D721Med (cell line): ENCODE data around the gene CTDP1.

Experiments used
- DNase-seq: peaks from one replicate; pipeline ENCODE4 v3.0.0; 2011; ENCODE audit warnings: low spot score; ENCODE audit not compliant: insufficient read length
- FAIRE-seq: peaks from 2 replicates; lab custom pipeline; 2011; peaks lifted over from hg19 to GRCh38; lab: Jason Lieb, UNC
- TF ChIP-seq, protein P1 (sequence below): IDR thresholded peaks from 2 replicates; pipeline ENCODE4 v1.5.1; 2012; ENCODE audit warnings: mild to moderate bottlenecking, control low read depth; ENCODE audit not compliant: insufficient read depth; ENCODE audit errors: missing control alignments

CTDP1 gene

DNA sequence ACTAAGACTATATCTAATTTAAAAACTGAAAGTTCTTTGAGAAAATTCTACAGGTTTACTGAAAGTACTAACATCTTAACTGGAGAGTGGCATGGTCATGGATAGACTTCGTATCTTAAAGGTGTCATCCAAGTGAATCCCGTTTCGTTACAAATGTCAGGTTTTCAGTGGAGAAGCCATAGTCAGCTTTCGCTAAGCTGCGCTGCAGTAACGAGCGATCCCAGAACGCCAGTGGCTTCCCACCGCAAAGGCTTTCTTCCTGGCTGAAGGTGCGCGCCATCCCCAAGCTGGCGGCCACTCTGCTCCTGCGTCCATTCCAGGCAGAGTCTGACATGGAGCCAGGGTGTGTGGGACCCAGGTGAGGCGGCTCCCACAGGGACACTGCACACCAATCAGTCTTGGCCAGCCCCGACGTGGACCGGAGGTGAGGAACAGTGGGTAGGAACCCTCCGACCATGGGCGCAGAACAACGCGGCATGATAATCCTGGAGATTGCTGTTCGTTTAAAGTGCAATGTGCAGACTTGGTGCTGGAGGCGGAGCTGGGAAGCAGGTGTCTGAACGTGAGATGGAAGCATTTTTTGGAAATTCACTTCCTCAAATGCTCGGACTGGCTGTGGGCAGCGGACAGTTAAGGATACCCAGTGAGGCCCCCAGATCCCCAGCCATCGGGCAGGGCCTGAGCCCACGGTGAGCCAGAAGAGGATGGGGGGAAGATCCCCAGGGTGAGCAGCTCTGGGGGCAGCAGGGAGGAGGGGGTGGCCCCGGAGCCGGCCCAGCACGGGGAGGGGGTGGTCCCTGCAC, 90.3 kb downstream of the CTDP1 start:
- DNase-seq = no peak
- TF ChIP-seq, protein P1, sequence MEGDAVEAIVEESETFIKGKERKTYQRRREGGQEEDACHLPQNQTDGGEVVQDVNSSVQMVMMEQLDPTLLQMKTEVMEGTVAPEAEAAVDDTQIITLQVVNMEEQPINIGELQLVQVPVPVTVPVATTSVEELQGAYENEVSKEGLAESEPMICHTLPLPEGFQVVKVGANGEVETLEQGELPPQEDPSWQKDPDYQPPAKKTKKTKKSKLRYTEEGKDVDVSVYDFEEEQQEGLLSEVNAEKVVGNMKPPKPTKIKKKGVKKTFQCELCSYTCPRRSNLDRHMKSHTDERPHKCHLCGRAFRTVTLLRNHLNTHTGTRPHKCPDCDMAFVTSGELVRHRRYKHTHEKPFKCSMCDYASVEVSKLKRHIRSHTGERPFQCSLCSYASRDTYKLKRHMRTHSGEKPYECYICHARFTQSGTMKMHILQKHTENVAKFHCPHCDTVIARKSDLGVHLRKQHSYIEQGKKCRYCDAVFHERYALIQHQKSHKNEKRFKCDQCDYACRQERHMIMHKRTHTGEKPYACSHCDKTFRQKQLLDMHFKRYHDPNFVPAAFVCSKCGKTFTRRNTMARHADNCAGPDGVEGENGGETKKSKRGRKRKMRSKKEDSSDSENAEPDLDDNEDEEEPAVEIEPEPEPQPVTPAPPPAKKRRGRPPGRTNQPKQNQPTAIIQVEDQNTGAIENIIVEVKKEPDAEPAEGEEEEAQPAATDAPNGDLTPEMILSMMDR = no peak
- FAIRE-seq = no peak

DNA sequence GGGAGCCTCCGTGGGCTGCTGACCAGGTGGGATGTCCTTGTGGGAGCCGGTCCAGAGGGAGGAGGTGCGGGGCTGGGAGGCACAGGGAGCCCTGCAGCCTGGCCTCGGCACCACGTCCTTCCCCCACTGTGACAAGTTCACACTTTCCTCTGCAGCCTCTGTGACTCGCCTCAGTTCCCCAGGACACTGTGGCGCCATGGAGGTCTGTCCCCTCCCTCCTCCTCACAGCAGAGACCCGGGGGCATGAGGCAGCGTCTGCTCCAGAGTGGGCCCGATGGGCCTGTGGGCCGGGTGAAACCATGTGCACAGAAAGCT, 90.9 kb downstream of the CTDP1 start:
- no peak for DNase-seq

DNA sequence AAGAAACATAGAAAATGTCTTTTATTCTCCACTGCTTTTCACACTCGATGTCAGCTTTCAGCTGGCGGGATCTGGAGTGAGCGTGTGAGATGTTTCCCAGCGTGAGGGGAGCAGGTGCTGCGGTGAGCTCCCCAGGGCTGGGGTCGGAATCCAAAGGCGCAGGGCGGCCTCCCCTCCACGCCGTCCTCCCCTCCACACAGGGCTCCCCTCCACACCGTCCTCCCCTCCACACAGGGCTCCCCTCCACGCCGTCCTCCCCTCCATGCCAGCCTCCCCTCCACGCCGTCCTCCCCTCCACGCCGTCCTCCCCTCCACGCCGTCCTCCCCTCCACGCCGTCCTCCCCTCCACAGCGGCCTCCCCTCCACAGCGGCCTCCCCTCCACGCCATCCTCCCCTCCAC, 91.2 kb downstream of the CTDP1 start:
- DNase-seq (no peak), FAIRE-seq (no peak)
- TF ChIP-seq, protein P1 = no peak

More for the DNA sequence above, 90.9 kb downstream of the CTDP1 start:
- TF ChIP-seq, protein P1 = no peak
- no peak for FAIRE-seq

DNA sequence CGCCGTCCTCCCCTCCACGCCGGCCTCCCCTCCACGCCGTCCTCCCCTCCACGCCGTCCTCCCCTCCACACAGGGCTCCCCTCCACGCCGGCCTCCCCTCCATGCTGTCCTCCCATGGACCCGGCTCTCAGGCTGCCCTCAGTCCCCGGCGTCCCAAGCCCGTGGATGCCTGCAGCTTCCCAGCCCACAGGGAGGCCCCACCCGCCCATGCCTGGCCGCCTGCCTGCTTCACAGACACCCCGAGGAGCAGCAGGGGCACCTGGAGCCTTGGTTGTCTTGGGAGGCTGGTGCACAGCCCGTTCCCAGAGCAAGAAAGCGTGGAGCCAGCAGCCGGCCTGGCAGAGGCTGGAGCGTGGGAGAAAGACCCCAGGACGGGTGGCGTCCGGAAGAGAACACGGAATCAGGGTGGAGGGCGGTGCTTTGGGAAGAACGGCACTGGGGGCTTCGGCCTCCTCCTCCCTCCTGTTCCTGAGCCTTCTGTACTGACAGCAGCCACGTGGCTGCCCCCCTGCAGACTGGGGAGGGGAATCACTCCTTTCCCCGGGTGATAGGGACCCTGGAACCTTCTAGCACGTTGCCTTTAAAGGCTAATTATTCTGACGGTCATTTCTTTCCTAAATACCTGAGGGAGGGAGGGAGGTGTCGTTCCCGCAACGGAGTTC, 92.0 kb downstream of the CTDP1 start:
- DNase-seq (no peak), FAIRE-seq (no peak)
- TF ChIP-seq, protein P1 = no peak

DNA sequence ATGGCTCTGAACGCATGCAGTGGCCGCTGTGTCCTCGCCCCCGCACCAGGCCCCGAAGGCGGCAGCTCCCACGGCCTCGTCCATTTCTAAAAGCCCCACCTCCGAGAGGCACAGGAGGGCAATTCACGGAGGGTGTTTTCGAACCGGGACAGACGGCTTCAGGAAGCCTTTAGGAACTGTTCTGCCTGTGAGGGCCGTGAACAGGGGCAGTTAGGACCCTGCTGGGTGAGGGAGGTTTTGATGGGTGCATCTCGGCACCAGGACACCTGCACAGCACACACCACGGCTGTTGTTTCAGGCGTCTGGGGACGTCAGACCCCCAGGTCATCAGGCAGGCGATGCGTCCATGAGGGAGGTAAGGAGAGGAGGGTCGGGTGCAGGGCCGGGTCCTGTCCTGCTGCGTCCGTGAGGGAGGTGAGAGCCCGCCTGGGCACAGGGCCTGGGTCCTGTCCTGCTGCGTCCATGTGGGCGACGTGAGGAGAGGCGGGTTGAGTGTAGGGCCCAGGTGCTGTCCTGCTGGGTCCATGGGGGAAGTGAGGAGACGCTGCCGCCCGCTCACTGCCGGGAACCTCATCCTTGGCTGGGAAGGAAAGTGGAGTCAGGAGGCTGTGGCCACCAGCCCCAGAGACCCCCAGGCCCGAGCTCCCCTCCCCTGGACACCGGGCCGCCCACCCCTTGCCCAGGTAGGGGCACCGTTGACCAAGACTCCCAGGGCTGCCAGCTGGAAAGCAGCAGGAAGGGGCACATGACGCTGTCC, 92.7 kb downstream of the CTDP1 start:
- TF ChIP-seq, protein P1 = no peak
- DNase-seq = no peak
- no peak for FAIRE-seq

DNA sequence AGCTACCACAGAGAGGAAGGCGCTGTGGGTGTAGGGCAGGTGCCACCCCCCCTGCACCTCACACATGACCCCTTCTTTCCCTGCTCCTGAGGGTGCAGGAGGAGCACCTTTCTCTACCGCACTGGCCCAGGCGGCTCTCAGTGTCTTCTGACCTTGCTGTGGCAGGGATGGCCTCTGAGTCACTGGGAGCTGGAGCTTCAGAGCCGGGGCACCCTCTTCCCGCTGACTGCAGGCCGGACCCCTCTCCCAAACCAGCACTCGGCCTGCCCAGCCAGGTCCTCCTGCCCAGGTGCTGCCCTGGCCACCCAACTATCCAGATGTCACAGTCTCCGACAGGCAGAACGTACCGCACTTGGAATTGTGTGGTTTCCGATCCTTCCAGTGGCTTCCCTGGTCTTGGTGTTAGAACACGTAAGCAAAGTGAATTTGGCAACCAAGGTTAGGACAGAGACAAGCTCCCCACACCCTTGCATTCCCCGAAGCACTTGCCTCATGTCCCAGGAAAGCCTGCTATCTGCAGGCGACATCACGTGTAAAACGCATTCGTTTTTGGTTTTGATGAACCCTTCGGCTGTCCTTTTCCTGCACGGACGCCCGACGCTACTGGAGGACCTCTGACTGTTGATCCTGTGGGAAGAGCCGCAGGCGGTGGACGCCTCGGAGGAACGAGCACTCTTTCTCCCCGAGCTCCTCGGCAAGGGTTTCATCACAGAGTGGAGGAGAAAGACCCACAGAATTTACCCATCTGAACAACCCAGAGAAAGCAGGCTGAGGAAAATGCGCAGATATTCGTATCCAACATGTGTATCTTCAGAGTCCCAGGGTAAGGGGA, 93.5 kb downstream of the CTDP1 start:
- no peak for FAIRE-seq
- TF ChIP-seq, protein P1 = no peak

More for the DNA sequence above, 93.5 kb downstream of the CTDP1 start:
- DNase-seq = no peak
